Measurements from ENCODE around the gene ZSCAN20.

- no peak for TF ChIP-seq CTCF (IDR thresholded peaks at IDR 0.05)
- no peak for TF ChIP-seq POLR2A (IDR thresholded peaks at IDR 0.05)
- TF ChIP-seq POLR2AphosphoS5 (IDR thresholded peaks at IDR 0.05), result no peak
Measured at GRCh38 chr1:33512226-33513011, 40.0 kb downstream of the ZSCAN20 start.
